ENCODE data around the gene FOS.
"Not testable (repeated sequence)": the region's sequence is repeated elsewhere in the genome, so short reads cannot be mapped to it uniquely, and the experiment has no call there.

Gene FOS

DNA sequence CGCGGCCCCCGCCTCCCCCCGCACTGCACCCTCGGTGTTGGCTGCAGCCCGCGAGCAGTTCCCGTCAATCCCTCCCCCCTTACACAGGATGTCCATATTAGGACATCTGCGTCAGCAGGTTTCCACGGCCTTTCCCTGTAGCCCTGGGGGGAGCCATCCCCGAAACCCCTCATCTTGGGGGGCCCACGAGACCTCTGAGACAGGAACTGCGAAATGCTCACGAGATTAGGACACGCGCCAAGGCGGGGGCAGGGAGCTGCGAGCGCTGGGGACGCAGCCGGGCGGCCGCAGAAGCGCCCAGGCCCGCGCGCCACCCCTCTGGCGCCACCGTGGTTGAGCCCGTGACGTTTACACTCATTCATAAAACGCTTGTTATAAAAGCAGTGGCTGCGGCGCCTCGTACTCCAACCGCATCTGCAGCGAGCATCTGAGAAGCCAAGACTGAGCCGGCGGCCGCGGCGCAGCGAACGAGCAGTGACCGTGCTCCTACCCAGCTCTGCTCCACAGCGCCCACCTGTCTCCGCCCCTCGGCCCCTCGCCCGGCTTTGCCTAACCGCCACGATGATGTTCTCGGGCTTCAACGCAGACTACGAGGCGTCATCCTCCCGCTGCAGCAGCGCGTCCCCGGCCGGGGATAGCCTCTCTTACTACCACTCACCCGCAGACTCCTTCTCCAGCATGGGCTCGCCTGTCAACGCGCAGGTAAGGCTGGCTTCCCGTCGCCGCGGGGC, at the start of gene FOS:
Gene FOS (plus strand): TSS at position 407 of the 731 bp plus-strand sequence. CDS start 155 bp downstream, at position 562.
- peak; percentile 97 for DNase-seq (ENCODE audit: low spot score)

DNA sequence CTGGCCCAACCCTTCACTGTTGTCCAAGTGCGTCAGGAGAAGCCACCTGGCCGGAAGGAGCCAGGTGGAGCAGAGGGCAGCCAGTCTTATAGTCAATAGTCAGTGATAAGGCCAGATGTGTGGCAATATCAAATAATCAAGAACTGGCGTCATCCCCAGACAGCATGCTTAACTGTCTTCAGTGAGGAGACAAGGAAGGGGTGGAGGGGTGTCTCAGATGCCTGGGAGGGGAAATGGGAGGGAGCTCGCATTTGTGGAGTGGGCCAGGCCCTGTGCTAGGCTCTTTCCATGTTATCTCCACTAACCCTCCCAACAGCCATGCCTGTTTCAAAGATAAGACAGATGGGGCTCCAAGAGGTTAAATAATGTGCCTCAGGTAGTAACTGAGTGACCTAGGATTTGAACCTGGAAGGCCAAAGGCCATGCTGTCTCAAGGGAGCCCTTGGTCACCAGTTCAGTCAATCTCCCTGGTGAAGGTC, 48.9 kb upstream of the FOS start:
- DNase-seq (ENCODE audit: low spot score): no peak

DNA sequence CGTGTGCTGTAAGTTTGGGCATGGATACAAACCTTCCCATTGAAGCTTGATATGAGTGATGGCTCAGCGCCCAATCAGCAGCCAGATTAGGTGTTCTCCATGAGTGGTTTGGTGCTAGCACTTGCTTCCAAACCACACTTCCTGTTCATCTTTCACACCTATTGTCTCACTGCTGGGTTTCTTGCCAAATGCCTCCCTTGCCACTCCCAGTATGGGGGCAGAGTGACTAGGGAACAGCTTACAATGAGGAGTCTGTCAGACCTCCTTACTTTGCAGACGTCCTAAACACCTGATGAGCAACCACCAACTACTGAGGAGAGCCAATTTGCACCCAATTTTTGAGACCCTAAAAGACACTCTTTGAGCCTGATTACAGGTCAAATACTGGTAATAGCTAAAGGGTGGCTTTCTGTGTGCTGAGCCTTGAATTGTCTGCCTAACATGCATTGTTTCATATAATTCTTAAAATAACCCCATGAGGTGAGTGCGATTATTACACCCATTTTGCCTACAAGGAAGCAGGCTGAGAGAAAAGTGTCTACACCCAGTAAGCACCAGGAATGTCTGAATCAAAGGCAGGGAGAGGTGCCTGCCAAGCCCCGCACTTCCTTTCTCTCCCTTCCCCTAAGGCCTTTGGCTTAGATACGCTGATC, 48.4 kb upstream of the FOS start:
- peak; percentile 33 for DNase-seq (ENCODE audit: low spot score)

DNA sequence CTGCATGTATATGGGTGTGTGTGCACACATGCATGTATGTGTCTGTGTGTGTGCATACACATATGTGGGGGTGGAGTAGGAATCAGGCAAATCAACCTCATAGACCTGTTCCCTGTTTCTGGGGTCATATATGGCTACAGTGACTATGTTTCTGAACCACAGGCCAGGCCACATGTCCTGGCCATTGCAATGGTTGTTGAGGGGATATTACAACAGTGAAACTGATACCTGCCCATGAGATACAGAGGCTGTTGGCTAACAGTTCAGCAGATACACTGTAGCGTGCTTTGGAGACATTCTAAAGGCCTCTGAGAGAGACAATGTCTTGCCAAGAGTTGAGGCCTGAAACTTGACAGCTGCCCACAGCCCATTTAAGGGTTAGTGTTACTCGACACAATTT, 47.3 kb upstream of the FOS start:
- no peak for DNase-seq (ENCODE audit: low spot score)

DNA sequence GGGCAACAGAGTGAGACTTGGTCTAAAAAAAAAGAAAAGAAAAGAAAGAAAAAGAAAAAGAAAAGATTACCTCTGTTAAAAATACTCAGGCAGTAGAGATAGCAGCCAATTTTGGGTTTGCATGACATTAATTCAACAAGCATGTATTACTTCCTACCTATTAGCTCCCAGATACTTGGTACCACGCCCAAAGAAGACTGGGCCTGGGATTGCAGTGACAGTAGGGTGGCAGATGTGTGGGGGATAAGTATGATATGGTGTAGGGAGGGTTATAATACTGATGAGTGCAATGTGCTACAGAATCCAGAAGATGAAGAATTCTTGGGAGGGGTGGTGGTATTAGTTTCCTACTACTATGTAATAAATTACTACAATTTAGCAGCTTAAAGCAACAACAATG, 46.4 kb upstream of the FOS start:
- no peak for DNase-seq (ENCODE audit: low spot score)

DNA sequence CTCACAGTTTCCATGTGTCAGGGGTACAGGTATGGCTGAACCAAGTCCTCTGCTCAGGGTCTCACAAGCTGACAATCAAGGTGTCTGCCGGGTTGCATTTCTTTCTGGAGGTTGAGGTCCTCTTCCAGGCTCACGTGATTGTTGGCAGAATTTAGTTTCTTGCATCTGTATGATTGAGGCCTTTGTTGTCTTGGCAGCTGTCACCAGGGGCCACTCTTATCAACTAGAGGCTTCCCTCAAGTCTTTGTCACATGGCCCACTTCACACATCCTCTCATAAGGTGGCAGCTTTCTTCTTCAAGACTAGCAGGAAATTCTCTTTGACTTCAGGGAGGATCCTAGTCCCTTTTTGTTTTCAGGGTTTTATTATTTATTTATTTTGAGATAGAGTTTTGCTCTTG, 46.0 kb upstream of the FOS start:
- DNase-seq (ENCODE audit: low spot score): no peak

DNA sequence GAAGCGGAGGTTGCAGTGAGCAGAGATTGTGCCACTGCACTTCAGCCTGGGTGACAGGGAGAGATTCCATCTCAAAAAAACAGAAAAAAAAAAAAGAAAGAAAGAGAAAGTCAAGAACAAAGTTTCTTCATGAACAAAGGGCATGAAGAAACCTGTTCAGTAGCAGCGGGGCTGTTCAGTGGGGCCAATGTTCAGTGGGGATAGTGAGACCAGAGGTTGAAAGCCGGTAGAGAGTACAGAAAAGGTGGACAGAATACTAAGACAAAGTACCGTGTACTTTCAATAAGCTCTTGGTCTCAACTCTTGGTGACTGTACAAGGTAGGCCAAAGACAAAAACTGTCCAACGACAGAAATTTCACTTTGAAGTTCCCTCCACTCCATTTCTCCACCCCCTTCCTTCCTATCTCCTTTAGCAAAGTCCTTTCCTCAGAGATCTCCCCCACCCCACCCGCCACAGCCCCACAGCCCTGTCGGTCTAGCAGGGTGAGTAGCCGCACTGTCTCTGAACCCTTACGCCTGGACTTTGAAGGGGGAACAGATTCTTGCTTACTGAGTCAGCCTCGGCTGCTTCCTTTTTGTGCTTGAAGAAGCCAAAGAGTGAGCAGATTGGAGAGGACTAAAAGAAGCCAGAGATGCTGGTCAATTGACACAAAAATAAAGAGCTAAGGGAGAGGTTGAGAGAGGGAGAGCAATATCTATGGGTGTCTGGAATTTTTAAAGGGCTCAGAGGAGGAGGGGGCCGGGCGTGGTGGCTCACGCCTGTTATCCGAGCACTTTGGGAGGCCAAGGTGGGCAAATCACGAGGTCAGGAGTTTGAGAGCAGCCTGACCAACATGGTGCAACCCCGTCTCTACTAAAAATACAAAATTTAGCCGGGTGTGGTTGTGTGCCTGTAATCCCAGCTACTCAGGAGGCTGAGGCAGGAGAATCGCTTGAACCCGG, 44.2 kb upstream of the FOS start:
- DNase-seq (ENCODE audit: low spot score): peak; percentile 46

DNA sequence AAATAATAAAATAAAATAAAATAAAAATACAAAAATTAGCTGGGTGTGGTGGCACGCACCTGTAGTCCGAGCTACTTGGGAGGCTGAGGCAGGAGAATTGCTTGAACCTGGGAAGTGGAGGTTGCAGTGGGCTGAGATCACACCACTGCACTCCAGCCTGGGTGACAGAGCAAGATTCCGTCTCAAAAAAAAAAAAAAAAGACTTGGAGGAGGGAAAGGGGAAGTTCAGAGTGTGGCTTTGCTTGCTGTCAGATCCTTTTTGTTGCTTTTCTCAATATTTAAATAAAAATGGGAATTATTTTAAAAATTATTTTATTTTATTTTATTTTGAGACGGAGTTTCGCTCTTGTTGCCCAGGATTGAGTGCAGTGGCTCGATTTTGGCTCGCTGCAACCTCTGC, 43.4 kb upstream of the FOS start:
- DNase-seq (ENCODE audit: low spot score): not testable (repeated sequence)

DNA sequence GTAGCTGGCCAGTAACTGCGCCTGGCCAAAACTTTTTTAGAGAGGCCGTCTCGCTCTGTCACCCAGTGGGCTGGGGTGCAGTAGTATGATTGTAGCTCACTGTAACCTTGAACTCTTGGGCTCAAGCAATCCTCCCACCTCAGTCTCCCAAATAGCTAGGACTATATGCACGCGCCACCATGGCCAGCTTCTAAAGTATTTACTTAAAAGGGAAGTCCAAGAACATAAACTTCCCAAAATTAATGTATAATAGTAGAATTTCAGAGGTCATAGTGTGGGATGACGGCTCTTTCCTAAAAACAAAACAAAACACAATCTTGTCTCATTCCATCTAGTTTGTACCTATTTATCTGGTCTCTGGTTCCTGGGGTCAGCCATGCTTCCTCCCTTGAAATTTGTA, 42.2 kb upstream of the FOS start:
- no peak for DNase-seq (ENCODE audit: low spot score)

DNA sequence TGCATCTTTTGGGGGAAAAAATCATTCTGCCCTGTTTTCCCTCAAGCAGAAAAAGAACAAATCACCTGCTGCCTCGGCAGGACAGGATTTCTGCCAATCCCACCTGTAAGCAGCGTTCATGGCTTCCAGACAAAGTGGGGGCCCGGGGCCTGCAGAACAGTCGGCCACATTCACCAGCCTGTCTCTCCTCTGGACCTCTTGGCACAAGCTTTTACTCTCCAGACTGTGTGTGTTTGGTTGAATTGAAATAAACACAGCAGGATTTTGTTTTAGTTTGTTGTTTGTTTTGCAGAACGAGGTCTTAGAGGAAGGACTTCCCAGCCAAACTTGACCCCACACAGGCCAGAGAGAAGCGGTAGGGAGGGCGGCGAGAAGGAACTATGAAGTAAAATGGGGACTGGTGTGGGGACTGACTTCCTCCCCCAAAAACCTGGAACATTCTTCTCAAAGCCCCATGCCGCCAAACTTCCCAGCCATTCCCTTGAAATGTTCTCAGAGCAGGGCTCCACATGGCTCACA, 41.7 kb upstream of the FOS start:
- no peak for DNase-seq (ENCODE audit: low spot score)

DNA sequence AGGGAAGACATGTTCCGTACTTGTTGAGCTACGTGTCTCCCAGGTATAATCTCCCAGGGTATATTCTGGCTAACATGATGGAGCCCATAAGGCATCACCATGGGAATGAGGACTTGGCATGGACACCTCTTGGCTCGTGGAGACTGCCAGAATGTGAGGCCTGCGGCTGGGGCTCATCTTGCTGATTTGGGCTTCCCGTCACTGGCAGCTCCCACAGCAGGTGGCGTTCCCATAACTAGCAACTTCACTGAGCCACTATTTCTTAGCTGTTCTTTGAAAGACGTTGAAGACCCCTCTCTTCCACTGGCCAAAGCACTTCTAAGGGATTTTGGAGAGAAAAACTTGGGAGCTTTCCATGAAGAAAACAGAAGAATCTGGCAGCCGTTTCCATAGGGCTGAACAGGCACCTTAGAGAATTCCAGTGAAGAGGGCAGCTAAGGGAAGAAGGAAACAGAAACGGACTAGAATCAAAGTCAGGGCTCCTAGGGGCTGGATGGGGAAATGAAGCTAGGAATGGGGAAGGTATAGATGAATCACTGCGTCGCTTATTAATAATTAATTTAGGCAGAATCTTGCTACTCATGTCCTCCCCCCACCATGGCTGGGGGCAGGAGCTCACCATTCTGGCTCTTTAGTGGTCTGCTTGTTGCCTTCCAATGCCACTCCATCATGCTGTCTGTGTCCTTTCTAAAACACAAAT, 39.7 kb upstream of the FOS start:
- DNase-seq (ENCODE audit: low spot score): no peak

DNA sequence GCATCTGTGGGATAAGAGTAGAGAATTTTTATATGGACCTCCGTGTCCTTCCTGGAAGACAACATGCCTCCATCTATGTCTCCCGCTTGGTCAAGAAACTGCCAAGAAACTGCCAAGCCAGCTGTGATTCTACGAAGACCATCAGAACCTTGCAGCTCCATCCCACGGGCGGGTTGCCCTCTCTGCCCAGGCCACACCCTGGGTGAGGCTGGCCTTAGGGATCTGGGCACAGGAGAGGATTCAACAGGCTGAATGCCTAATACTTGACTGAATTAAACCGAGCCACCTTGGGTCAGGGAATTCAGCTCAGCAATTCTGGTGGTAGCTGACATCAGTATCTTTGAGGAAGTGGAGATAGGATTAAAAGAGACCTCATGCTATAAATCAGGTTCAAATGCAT, 37.8 kb upstream of the FOS start:
- no peak for DNase-seq (ENCODE audit: low spot score)

DNA sequence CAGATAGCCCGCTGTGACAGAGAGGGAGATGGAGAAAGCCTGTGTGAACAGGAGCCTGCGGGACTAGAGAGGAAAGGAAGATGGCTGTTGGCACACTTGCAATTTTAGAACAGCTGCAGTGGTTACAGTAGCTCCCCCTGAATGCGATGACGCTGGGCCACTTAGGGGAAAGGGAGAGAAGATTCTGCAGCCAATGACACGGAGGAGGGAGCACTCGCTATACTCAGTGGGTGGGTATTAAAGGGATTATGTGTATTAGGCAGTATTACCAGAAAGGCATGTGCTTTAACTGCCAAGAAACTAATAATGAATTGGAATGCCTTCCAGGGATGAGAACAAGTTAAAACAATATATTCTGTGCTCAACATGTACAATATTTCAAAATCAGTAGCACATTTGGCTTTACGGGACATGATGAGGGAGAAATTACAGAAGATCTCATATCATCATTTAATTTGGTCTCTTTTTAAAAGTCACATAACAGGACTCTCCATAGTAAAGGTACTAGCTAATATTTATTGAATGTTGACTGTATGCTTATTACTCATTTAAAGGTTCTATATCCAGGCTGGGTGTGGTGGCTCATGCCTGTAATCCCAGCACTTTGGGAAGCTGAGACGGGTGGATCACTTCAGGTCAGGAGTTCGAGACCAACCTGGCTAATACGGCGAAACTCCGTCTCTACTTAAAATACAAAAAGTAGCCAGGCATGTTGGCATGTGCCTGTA, 35.9 kb upstream of the FOS start:
- peak; percentile 84 for DNase-seq (ENCODE audit: low spot score)

DNA sequence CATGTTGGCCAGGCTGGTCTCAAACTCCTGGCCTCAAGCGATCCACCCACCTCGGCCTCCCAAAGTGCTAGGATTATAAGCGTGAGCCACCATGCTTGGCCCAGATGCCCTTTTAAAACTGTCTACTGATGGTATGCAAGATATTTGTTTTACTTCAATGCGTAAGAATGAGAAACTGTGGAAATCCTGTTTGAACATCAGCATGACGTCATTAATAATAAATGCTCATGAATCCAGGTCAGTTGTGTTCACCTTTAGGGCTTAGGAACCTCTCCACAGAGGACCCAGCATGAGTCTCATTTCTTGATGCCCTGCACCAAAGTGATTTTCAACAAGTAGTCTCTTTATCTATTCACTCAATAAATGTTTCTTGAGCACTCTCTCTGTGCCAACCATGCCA, 34.5 kb upstream of the FOS start:
- DNase-seq (ENCODE audit: low spot score): no peak

DNA sequence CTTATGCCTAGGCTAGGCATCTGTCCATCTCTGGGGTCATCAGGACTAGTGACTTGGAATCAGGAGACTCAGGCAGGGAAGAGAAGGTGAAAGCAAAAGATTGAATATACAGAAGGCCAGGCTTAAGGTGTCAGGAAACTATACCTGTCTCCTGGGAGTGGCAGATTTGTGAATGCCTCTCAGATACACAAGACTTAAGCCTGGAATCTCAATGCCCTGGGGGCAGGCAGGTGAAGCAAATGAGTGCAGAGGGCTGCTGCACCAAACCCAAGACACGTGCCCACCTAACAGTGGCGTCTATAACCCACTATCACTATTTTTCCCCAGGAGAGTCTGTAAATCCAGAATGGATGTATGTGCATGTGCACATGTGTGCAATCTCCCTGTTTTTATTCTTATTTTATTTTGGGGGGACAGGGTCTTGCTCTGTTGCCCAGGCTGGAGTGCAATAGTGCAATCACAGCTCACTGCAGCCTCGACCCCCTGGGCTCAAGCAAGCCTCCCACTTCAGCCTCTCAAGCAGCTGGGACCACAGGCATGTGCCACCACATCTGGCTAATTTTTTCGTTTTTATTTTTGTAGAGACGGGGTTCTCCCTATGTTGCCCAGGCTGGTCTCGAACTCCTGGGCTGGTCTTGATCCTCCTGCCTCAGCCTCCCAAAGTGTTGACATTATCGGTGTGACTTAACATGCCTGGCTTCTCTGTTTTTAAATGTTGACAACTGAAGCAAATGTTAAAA, 31.9 kb upstream of the FOS start:
- DNase-seq (ENCODE audit: low spot score): no peak

DNA sequence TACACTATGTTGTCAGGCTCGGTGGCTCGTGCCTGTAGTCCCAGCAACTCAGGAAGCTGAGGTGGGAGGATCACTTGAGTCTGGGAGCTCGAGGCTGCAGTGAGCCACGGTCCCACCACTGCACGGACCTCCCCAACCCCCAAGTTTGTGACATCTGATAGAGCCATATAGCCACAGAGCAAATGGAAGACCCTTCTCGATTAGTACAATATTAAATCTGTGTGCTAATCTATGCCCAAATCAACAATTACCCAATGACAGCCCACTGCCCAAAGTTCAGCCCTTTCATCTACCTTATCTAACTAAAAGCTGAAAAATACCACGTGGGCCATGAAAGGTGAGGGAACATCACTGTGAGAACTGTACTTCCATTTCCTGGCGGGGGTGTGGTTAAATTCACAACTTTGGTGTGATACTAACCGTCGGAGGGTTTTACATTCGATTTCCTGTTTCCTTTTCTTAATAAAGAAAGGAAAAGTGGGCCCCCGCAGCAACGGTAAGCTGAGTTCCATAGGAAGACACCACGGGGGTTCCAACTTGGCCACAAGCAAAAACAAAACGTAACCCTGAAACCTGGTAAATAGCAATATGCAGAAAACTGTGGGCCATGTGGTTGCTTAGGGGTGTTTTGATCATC, 31.2 kb upstream of the FOS start:
- DNase-seq (ENCODE audit: low spot score): no peak

DNA sequence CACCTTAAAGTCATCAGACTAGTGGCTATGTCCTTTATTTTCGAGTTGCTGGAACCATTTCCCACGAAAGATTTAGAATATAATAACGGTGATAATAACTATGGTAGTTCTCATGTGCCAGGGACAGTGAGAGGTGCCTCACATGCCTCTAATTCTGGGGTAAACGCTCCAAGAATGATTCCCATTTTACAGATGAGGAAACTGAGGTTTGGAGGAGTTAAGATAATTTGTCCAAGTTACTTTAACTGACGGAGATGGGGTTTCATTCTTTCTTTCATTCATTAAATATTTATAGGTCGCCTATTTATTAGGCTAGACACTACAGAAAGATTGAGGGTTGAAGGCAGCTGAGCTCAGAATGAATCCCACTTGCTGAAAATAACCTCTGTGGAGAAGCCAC, 30.7 kb upstream of the FOS start:
- no peak for DNase-seq (ENCODE audit: low spot score)

DNA sequence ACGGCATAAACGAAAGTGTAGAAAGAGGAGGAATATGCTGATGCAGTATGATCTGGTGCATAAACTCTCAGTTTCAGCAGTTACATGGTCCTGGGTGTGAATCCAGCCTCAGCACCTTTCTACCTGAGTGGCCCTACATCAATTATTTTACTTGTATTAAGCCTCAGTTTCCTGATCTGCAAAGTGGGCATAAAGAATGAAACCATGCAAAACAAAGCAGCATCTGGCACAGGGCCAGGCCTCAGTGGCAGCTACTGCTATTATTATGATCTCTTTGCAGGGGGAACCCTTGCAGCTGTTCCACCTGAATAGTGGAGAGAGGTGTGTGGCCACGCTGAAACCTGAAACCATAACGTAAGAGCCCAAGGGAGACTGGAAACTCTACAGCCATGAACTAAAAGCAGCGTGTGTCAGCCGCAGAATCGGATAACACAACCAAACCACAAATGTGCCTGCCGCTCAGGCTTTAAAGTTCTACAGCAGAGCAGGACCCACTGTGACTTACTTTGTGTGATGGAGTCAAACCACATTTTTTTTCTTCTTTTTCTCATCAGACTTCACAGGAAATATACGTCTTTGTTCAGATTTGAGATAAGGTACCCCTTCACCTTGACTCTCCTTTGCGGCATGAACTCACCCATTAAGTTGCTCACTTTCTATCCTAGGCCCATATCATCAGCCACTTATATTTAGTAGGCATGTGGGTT, 29.2 kb upstream of the FOS start:
- no peak for DNase-seq (ENCODE audit: low spot score)

DNA sequence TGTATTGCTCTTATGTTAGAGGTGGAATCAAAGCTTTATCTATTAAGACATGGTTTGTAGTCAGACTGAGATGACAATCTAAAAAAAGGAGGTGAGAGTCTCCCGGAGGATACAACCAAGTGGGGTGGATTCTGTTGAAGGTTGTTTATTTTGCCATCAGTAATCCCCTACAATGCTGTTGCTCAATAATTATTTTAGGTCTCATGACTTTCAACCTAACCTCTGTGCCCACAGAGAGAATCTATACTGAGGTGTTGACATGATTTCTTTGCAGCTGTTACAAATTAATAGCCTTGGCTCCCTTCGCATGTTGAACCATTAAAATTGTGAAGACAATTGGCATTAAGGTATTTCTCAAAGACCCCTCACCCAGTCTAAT, 28.7 kb upstream of the FOS start:
- no peak for DNase-seq (ENCODE audit: low spot score)

All from GM03348 (cell line).